CD14-positive monocyte (primary cell): ENCODE measurements around the gene MCMBP. TPM values are rescaled to one million over a fixed set of nuclear protein-coding genes. Genes with fewer than 3 reads are reported as not detected.
"Not testable (repeated sequence)": the region's sequence is repeated elsewhere in the genome, so short reads cannot be mapped to it uniquely, and the experiment has no call there.

Experiments
- DNase-seq, 3 donors: peaks; one replicate each; pipeline ENCODE4 v3.0.0-alpha.2; 2011 to 2022
- H2AFZ ChIP-seq: 2 replicates; pipeline ENCODE4 v1.6.0; 2012; ENCODE audit warnings: mild to moderate bottlenecking, low read depth, low read length, inconsistent platforms; ENCODE audit not compliant: insufficient read depth, poor library complexity, severe bottlenecking
- H3K27ac ChIP-seq, 2 donors: 1 replicate in 1 of 2; 2 replicates in 1 of 2; pipeline ENCODE4 v1.5.1; 2012 to 2013; ENCODE audit warnings: low read length in 2 of 2, control low read depth in 1 of 2, inconsistent platforms in 1 of 2, low read depth in 1 of 2, mild to moderate bottlenecking in 1 of 2
- H3K27me3 ChIP-seq, 2 donors: one replicate each; pipeline versions ENCODE4 v1.6.0 to v1.6.1; 2011 to 2013; ENCODE audit warnings: low read length in 2 of 2; ENCODE audit not compliant: control insufficient read depth in 2 of 2, insufficient read depth in 2 of 2
- H3K36me3 ChIP-seq, 2 donors: replicated peaks in 1 of 2; 1 replicate in 1 of 2; 2 replicates in 1 of 2; pipeline versions ENCODE4 v1.5.1 to v1.6.1; 2012 to 2013; ENCODE audit warnings: low read length in 2 of 2, control low read depth in 1 of 2, inconsistent platforms in 1 of 2, mild to moderate bottlenecking in 1 of 2; ENCODE audit not compliant: insufficient read depth in 2 of 2, control insufficient read depth in 1 of 2
- H3K4me1 ChIP-seq, 2 donors: 1 replicate in 1 of 2; 2 replicates in 1 of 2; pipeline versions ENCODE4 v1.5.1 to v1.6.1; 2012 to 2013; ENCODE audit warnings: low read length in 2 of 2, control low read depth in 1 of 2, inconsistent platforms in 1 of 2, mild to moderate bottlenecking in 1 of 2, moderate library complexity in 1 of 2; ENCODE audit not compliant: insufficient read depth in 2 of 2, control insufficient read depth in 1 of 2
- H3K4me2 ChIP-seq: replicated peaks from 2 replicates; pipeline ENCODE3; 2012; ENCODE audit warnings: low read length, moderate library complexity, mild to moderate bottlenecking; ENCODE audit not compliant: poor library complexity, severe bottlenecking; ENCODE audit errors: extremely low read depth
- H3K4me3 ChIP-seq, 3 experiments: fragments of 200-600 bp in 1 of 3; sonication (generic) in 1 of 3; replicated peaks in 1 of 3; 1 replicate in 2 of 3; 2 replicates in 1 of 3; pipeline ENCODE4 v1.5.1; 2011 to 2013; ENCODE audit warnings: low read length in 3 of 3, mild to moderate bottlenecking in 3 of 3, control low read depth in 2 of 3, low read depth in 2 of 3, inconsistent platforms in 1 of 3, moderate library complexity in 1 of 3
- H3K79me2 ChIP-seq: 2 replicates; pipeline ENCODE4 v1.6.0; 2012; ENCODE audit warnings: mild to moderate bottlenecking, control low read depth, inconsistent platforms, low read length, moderate library complexity; ENCODE audit not compliant: insufficient read depth
- H3K9ac ChIP-seq: 2 replicates; pipeline ENCODE4 v1.6.0; 2017; ENCODE audit warnings: low read length, mild to moderate bottlenecking; ENCODE audit not compliant: insufficient read depth, poor library complexity, severe bottlenecking
- H3K9me3 ChIP-seq, 2 donors: replicated peaks in 1 of 2; 1 replicate in 1 of 2; 2 replicates in 1 of 2; pipeline versions ENCODE4 v1.5.1 to v1.6.1; 2012 to 2013; ENCODE audit warnings: low read length in 2 of 2, control low read depth in 1 of 2; ENCODE audit not compliant: control insufficient read depth in 1 of 2, insufficient read depth in 1 of 2
- H4K20me1 ChIP-seq: 2 replicates; pipeline ENCODE4 v1.6.0; 2012; ENCODE audit warnings: mild to moderate bottlenecking, low read length, control low read depth, moderate library complexity; ENCODE audit not compliant: insufficient read depth
- H3K27ac Mint-ChIP-seq, 7 donors: one replicate each; pipeline ENCODE4 v1.8.0; 2020; ENCODE audit warnings: mild to moderate bottlenecking in 7 of 7, mixed read lengths in 7 of 7, moderate library complexity in 6 of 7, inconsistent platforms in 2 of 7
- H3K27me3 Mint-ChIP-seq, 3 donors: one replicate each; pipeline ENCODE4 v1.8.0; 2021 to 2022; ENCODE audit warnings: low read depth in 3 of 3, mild to moderate bottlenecking in 3 of 3, mixed read lengths in 3 of 3, moderate library complexity in 3 of 3, inconsistent platforms in 1 of 3
- H3K36me3 Mint-ChIP-seq, 2 donors: one replicate each; pipeline ENCODE4 v1.8.0; 2020; ENCODE audit warnings: mixed read lengths in 2 of 2, inconsistent platforms in 1 of 2, mild to moderate bottlenecking in 1 of 2
- H3K4me1 Mint-ChIP-seq: one replicate; pipeline ENCODE4 v1.8.0; 2020; ENCODE audit warnings: mild to moderate bottlenecking, mixed read lengths
- H3K4me3 Mint-ChIP-seq, 2 donors: one replicate each; pipeline ENCODE4 v1.8.0; 2020; ENCODE audit warnings: mild to moderate bottlenecking in 2 of 2, mixed read lengths in 2 of 2, moderate library complexity in 1 of 2
- H3K9me3 Mint-ChIP-seq, 7 donors: one replicate each; pipeline ENCODE4 v1.8.0; 2020 to 2022; ENCODE audit warnings: mixed read lengths in 7 of 7, mild to moderate bottlenecking in 6 of 7, moderate library complexity in 6 of 7, inconsistent platforms in 2 of 7
- WGBS: methylation state at CpG from one replicate; pipeline ENCODE4 v1.1.5; 2013; ENCODE audit warnings: missing lambda C conversion rate; ENCODE audit not compliant: insufficient coverage; 5-methylcytosine and 5-hydroxymethylcytosine counted together
- intact Hi-C, 2 donors: fragments of 100-400 bp; cut with micrococcal nuclease; formaldehyde crosslinking; loops; one replicate each; pipeline versions ENCODE4 v1.15.0 to v1.15.1; 2023
- polyA plus RNA-seq, 3 donors: library from polyadenylated mRNA; depleted of rRNA in 1 of 3; unstranded in 2 of 3; stranded (reverse) in 1 of 3; fragments of 300-500 nt in 2 of 3; fragments of >200 nt in 1 of 3; fragmentation: Illumina TruSeq in 2 of 3; gene quantifications; 1 replicate in 2 of 3; 2 replicates in 1 of 3; pipeline ENCODE4 v1.2.3, GENCODE V29; 2012 to 2021

Gene MCMBP
- polyA plus RNA-seq, 3 donors, result 40.3 to 96.7 (median 75.3) TPM

DNA sequence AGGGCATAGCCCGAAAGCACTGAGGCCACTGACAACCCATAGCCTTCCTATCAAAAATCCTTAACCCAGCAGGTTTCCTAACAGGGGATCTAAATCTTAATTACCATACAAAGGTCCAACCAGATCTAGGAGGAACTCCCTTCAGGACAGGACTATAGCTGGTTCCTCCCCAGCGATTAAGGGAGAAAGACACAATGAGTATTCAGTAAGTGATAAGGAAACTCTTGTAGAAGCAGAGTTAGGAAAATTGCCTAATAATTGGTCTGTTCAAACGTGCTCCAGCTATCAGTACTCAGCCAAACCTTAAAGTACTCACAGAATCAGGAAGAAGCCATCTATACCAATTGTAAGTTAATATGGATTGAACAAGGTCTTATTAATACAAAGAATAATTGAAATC, 16.6 kb upstream of the MCMBP start:
- peaks cover 24% of the 10 kb centered on the region for H3K79me2 ChIP-seq
- H3K4me2 ChIP-seq, H3K27ac ChIP-seq, H3K36me3 ChIP-seq, DNase-seq, H3K27me3 Mint-ChIP-seq, H3K9ac ChIP-seq, H3K9me3 Mint-ChIP-seq, H3K36me3 Mint-ChIP-seq, intact Hi-C loops, H3K9me3 ChIP-seq, H3K4me3 ChIP-seq, H4K20me1 ChIP-seq, H3K27me3 ChIP-seq, H2AFZ ChIP-seq, H3K4me3 Mint-ChIP-seq: not testable (repeated sequence)
- Mint-ChIP-seq H3K4me1 (peaks cover 34% of the 10 kb centered on the region), H3K27ac (peak overlapping the region in 4 of 7 donors; percentile 0 to 65 (median 52))
- H3K4me1 ChIP-seq, result peaks cover 25 to 33% of the 10 kb centered on the region in 2 donors
- WGBS, result 33% methylated on average over 1 of the region's 3 CpGs

GRCh38 chr10:119888715-119889114, 16.1 kb upstream of the MCMBP start:
- Mint-ChIP-seq H3K27ac (peak overlapping the region in 5 of 7 donors; percentile 4 to 73 (median 65)), H3K4me1 (peaks cover 32% of the 10 kb centered on the region), H3K4me3 (peak overlapping the region; percentile 3 to 70)
- peaks cover 23 to 28% of the 10 kb centered on the region in 2 donors for H3K4me1 ChIP-seq
- H3K9me3 Mint-ChIP-seq, H3K36me3 Mint-ChIP-seq, intact Hi-C loops, H4K20me1 ChIP-seq, H3K36me3 ChIP-seq, H3K4me2 ChIP-seq, H3K27me3 Mint-ChIP-seq, H3K4me3 ChIP-seq, H3K9ac ChIP-seq, H3K9me3 ChIP-seq, H3K27me3 ChIP-seq: not testable (repeated sequence)
- H3K27ac ChIP-seq, result peak overlapping the region in 1 of 2 donors; percentile 51
- peak in 1 of 3 donors; percentile 50 for DNase-seq
- peak overlapping the region; percentile 29 for H2AFZ ChIP-seq
- WGBS, result 10% methylated on average over 2 of the region's 3 CpGs
- peaks cover 19% of the 10 kb centered on the region for H3K79me2 ChIP-seq

- not testable (repeated sequence) for DNase-seq
- 60% methylated on average over 2 of the region's 6 CpGs for WGBS
Observed at GRCh38 chr10:119886070-119886469, 13.4 kb upstream of the MCMBP start.

DNA sequence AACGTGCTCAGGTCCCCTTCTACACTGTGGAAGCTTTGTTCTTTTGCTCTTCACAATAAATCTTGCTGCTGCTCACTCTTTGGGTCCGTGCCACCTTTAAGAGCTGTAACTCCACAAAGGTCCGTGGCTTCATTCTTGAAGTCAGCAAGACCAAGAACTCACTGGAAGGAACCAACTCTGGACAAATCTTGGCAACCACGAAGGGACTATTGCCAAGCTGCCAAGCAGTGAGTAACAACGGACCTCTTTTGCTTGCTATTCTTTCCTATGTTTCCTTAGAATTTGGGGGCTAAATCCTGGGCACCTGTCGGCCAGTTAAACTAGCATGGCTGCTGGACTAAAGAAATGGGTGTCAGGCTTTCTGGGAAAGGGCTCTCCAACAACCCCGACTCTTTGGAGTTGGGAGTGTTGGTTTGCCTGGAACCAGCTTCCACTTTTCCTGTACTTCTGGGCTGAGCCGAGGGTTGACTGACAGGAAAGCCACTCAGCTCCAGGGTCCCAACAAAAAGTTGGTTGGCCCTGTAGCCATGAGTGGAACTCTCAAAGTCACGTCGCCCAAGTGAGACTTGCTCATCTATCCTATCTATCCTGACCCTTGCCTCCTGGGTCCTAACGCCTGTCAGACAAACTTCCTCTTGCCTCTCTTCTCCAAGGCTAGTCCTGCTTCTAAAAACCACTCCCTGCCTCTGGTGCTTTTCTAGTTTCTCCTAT, 11.4 kb upstream of the MCMBP start:
- H3K4me1 Mint-ChIP-seq, result peaks cover 15% of the 10 kb centered on the region
- WGBS, result 82% methylated on average over 9 of the region's 11 CpGs
- H3K9me3 ChIP-seq, H3K27me3 ChIP-seq, H3K27ac Mint-ChIP-seq, H3K9me3 Mint-ChIP-seq, H3K36me3 ChIP-seq, DNase-seq, H3K79me2 ChIP-seq, H3K4me3 ChIP-seq, H3K27me3 Mint-ChIP-seq, H3K4me1 ChIP-seq, H3K27ac ChIP-seq, H3K4me3 Mint-ChIP-seq, H2AFZ ChIP-seq, intact Hi-C loops, H3K36me3 Mint-ChIP-seq, H4K20me1 ChIP-seq, H3K9ac ChIP-seq, H3K4me2 ChIP-seq: not testable (repeated sequence)

More at GRCh38 chr10:119886070-119886469, 13.4 kb upstream of the MCMBP start:
- Mint-ChIP-seq H3K9me3 (peaks cover 4 to 13% (median 4%) of the 10 kb centered on the region in 7 donors), H3K4me1 (peaks cover 24% of the 10 kb centered on the region)
- H4K20me1 ChIP-seq, H3K27ac Mint-ChIP-seq, H3K9ac ChIP-seq, H3K4me3 ChIP-seq, H3K27me3 Mint-ChIP-seq, H3K4me3 Mint-ChIP-seq, H3K27me3 ChIP-seq, H3K9me3 ChIP-seq, H3K36me3 Mint-ChIP-seq, H3K79me2 ChIP-seq, intact Hi-C loops, H3K36me3 ChIP-seq, H2AFZ ChIP-seq, H3K4me2 ChIP-seq, H3K27ac ChIP-seq: not testable (repeated sequence)
- peaks cover 10 to 11% of the 10 kb centered on the region in 2 donors for H3K4me1 ChIP-seq
